HG03064 (cell line): ENCODE results near the gene NUDT4.
"Not testable (repeated sequence)": the region's sequence is repeated elsewhere in the genome, so short reads cannot be mapped to it uniquely, and the experiment has no call there.

Source experiments
- ATAC-seq: cut with Tn5 transposase; IDR thresholded peaks from one replicate; pipeline ENCODE4 v1.9.1; 2021; ENCODE audit warnings: low read depth; ENCODE audit not compliant: unreplicated experiment

Gene NUDT4

DNA sequence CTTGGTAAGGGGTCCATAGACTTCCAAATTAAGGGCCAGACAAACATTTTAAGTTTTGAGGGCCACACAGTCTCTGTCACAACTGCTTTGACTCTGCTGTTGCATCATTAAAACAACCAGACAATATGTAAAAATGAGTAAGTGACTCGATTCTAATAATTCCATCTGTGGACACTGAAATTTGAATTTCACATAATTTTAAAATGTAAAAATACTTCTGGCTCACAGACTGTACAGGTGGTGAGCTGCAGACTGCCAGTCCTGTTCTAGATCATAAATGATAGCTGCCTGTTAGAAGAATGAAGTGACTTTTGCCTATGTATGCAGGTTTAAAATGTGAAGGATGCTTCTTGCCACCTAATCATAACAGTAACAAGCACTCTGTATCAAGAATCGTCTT, 15.7 kb downstream of the NUDT4 start:
- ATAC-seq = no peak

DNA sequence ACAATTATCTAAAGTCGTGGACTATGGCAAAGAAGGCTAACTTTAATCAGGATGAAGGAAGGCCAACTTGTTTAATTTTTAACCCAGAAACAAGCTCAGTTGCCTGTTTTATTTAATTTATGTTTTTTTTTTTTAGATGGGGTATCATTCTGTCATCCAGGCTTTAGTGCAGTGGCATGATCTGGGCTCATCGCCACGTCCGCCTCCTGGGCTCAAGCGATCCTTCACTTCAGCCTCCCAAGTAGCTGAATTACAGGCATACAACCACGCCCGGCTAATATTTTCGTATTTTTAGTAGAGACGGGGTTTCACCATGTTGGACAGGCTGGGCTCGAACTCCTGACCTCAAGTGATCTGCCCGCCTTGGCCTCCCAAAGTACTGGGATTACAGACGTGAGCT, 19.7 kb downstream of the NUDT4 start:
- ATAC-seq = no peak

DNA sequence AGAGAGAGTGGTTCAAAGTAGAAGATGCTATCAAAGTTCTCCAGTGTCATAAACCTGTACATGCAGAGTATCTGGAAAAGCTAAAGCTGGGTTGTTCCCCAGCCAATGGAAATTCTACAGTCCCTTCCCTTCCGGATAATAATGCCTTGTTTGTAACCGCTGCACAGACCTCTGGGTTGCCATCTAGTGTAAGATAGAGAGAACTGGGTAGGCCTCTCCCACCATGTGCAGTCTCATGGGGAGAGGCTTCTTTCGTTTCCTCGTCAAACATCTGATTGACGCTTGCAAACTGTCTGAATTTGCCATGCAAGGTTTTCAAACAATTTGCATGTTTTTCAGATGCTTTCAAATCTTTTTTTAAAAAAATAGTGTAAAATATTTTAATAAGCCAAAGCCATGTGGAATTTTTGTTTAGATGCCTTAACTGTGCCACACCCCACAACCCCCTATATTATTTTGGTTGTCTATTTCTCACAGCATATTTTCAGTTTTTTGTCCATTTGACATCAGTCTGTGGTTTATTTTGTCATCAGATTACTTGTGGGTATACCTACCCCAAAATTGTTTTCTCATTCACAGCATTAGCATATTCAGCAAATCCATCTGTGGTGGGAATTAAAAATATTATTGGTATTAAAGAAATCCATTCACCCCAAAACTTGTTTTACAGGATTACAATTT, 21.6 kb downstream of the NUDT4 start:
- peak; percentile 66 for ATAC-seq

DNA sequence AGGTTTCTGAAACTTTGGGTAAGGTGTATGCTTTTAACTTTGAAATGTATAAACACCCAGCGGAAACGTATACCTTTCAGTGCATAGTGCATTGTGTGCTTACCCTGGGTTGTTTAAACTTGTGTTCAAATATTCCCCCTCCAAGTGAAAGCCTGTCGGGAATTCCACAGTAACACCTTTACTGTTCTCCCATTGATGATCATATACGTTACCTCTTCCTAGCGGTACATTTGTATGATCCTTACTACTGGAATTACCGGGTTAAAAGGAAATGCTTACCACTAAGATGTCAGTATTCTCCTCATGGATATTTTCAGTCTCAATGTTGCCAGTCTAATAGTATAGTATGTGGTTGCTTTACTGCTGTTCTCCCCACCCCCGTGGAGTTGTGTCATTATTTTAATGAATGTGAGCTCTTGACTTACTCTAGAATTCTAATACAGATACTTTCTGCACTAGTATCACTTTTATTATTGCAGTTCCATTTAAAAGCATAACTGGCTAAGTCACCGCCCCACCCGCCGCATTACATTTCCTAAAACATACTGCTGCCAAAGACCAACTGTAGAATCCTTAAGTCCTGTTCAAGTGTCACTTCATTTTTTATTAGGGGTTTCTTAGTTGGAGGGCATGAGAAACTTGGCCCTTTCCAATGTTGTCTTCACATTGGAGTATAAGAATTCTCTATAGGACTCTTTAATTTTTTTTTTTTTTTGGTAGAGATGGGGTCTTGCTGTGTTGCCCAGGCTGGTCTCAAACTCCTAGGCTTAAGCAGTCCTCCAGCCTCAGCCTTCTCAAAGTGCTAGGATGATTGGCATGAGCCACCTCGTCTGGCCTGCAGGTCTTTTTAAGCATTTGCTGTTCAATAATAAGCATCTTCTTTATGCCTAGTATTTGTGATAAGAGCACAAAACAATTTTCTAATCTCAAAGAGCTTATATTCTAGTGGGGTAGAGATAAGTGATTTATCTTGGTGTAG, 24.9 kb downstream of the NUDT4 start:
- no peak for ATAC-seq

DNA sequence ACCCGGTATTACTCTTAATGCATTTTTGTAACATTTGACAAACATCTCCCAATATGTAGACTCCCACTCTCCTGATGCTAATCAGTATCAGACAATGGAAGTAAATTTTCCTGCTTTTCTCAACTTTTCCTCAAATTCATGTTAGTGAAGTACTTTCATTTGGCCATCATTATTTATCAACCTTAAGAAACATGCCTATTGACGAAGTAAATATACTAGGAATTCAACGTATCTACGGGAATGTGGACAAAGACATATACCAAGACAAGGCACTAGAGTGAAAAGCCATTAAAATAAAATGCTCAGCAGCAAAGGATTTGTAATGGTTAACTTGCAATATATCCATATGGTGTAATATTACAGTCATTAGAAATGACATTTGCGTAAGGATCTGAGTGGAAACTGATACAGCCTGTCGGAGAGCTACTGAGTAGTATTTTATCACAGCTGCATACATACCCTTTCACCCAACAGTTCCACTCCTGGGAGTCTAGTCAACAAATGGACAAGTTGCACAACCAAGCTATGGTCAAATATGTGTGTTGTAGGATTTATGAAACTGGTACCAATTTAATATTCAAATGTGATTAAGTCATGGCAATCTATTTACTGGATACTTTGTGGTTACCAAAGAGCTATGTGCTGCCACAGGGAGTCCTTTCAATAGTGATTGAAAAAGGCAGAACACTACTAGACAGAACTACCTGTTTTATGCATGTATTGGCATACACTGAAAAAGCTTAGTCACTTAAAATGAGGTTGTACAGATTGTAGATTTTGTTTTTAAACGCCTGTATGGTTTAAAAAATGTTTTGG, 26.5 kb downstream of the NUDT4 start:
- no peak for ATAC-seq

DNA sequence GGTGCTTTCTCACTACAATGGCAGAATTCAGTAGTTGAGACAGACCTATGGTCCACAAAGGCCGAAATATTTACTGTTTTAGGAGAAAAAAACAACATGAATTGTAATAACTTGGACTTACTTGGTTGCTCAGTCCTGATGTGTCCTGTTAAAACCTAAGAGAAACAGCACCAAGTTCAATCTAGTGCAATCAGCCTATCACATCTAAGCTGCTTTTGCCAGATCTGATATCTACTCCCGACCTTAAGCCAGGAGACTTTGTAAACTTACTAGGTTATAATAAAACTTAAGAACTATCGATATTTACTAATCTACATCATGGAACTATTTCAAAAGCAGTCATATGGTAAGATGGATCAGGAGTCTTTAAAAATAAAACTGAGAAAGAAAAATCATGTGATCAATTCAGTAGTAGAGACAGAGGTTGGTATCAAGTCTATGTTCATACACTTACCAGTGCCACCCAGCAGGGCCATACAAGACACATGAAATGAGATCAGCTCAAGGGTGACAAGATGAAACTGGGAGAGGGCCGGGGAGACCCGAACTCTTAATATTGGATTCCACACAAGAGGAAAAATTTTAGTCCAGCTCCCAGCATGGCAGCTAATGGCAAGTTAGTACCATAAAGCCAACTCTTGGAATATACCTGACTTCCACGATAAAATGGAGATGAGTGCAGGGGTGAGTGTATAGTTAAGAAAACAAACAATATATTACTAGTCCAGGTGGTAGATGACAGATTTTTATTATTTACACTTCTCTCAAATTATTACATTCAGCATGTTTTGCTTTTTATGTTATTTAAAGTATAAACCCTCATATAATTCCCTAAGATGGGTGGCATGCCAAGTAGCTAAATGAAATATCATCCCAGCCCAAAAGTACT, 27.5 kb downstream of the NUDT4 start:
- no peak for ATAC-seq

DNA sequence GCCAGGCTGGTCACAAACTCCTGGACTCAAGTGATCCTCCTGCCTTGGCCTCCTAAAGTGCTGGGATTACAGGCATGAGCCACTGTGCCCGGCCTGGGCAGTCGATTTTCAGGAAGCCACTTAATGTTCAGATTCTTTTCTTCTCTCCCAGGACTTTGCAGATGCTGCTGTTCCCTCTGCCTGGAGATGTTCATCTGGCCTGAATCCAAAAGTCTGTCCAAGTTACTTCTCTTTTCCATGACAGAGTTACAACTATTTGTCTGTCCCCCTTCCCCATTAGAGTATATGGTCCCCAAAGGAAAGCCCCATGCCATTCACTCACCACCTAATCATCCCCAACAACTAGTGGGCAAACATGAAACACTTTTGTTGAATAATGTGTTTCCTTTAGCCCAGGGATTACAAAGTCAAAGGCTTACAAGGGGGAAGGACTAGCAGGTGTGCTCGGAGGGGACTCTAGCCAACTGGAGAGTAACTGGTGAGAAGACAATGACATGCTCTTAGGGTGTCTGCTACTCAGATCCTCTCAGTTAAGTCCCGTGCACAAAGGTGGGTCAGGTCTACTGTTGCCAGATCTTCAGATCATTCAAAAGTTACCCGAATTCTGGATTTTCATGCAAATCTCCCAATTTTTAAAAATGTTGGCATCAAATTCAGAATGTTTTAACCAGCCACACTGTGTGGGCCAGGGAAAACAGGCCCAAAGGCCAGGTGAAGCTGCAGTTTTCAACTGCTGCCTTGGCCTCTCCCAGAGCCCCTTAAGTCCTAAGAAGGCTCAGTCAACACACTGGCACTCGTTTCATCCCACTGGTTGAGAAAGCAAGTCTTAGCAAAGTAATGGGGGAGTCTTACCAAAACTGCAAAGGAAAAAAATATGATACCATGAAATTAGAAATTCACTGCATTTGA, 29.6 kb downstream of the NUDT4 start:
- no peak for ATAC-seq

DNA sequence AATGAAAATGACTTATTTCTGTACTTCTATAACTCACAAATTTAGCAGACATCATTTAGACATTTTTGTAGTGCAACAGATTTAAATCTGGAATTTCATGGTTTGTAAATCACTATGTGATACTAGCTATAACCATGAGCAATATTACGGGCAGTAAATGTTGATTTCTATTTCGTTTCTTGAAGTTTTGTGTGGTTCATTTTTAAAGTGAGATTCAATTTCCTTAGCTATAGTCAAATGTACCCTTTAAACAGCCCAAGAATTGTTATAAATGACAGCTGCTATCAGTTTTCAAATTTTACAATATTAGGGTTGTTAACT, 30.2 kb downstream of the NUDT4 start:
- ATAC-seq = no peak

DNA sequence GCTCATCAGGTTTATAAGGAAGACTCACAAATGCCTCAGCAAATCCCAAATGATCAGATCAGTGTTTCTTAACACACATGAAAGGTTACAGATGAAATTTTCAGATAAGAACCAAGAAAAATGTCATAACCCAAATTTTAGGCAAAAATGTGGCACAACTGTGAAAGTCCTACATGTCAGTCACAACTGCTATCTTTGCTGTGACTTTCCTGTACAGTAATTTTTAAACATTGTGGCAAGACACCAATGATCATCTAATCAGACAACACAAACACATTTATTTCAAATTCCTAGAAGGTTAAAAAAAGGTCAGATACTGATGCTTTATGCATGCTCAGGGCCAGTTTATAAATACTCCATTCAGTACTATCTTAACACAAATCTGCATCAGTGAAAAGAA, 31.1 kb downstream of the NUDT4 start:
- no peak for ATAC-seq

DNA sequence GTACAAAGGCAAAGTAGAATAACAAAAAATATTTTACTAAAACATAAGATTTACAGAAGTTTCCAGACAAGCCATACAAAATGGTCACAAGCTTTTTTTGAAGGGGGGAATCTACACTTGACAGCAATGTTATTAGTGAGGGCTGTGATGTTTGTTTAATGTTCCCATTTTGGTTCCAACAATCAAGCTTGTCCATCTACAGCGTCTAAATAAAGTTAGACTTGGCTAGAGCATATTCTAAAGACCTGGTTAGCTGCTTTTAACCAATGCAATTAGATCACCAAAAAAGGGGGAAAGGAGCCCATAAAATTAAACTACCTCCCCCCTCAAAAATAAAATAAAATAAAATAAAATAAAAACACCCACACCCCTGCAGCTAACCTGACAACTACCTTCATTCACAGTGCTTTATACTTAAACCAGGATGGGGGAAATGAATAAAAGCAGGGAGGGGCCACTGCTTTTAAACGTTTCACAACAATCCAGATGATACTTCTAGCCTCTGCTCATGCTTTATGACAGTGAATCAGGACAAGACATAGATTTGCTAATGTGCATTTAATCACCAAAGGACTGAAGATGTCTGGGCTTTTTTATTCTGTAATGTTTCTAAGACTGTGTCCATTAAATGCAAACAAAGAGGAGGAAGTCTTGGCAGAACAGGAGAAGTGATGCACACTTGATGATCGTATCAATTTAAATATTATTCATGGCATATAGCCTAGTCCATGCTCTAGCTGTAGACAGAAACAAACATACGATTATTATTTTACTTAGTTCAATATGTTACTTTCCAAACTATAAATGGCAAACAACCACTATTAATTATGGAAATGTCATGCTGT, 31.8 kb downstream of the NUDT4 start:
- not testable (repeated sequence) for ATAC-seq

DNA sequence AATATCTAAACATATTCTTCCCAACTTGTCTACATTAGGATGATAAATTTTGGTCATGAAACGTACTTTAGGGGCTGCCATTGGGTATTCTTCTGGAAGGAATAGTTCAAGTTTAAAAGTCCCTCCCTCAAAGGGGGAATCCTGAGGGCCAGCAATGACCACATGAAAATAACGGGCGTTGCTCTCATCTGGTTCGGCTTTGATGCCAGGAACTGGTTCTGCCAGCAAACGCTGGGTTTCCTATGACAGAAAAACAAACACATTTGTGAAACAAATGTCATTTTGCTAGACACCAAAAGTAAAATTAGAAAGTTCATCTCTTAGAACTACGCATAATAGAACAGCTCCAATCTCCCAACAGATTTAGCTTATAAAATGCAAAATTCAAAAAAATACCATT, 33.3 kb downstream of the NUDT4 start:
- ATAC-seq = not testable (repeated sequence)

DNA sequence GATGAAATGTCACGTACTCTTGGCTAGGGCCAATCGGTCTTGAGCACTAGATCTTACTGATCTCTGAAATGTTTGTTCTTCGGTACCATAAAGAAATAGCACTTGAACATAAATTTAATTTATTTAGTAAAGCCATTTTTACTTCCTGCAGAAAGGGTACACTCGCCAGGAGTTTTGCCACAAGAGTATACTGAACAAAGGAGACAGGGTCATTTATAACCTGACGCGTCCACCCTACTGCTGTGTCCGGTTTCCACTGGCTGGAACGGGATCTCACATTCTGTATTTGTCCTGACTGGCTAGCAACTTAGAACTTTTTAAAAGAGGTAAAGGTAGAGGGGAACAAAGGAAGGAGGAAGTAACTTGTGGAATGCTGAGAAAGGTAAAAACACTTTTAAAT, 34.7 kb downstream of the NUDT4 start:
- ATAC-seq = not testable (repeated sequence)

DNA sequence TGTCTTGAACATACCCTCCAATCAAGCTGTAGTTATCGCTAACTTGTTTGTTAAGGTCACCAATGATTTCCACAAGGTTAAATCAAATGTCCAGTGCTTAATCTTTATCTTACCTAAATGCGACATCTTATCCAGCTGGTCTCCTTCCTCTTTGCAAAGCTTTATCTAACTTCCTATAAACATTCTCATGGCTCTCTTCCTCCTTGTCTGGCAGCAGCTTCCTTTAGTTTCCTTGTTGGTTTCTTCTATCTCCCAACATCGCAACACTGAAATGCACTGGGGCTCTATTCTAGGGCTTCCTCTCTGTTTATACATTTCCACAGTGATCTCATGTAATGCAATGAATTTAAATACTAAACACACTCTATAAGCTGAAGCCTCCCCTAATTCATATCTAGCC, 35.3 kb downstream of the NUDT4 start:
- no peak for ATAC-seq

DNA sequence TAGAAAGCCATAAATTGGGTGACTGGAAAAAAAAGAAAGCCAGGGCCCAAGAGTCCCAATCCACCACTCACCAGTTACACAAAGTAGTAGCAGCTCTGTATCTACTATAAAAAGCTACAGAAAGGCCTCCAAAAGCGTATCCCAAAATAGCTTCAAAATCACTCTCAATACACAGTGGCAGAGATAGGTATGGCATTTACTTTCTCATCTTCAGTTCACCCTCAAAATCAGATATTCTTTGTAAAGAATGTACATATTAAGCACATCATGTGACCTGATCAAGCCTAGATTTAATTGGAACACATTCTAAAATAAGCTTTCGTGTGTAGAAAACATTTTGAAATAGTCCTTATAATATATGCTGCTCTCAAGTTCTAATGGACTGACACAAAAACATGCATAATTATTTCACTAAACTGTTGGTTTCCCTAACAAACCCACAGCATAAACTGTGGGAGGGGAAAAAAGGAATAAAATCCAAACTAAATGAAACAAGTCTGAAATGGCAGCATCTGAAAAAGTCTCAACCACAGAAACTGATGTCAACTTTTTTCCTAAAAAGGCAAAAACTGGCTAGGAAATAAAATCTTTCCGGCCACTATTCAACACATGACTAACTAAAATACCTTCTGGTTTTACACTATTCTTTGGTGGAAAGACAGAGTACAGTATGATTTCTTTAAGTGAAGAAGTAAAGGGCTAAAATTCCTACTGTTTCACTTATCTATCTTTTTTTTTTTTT, 38.2 kb downstream of the NUDT4 start:
- no peak for ATAC-seq

DNA sequence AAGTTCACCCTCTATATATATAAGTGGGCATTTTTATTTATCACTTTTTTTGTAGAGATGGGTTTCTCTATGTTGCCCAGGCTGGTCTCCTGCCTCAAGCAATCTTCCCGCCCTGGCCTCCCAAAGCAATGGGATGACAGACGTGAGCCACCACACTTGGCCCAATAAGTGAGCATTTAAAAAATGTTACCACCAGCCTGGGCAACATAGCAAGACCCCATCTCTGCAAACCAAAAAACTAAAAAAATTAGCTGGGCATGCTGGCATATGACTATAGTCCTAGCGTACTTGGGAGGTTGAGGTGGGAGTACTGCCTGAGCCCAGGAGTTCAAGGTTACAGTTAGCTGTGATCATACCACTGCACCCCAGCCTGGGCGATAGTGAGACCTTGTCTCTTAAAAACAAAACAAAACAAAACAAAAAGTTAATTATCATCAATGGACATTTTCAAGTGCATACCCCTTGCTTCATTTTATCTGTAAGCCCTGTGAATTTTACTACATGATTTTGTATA, 40.3 kb downstream of the NUDT4 start:
- no peak for ATAC-seq

DNA sequence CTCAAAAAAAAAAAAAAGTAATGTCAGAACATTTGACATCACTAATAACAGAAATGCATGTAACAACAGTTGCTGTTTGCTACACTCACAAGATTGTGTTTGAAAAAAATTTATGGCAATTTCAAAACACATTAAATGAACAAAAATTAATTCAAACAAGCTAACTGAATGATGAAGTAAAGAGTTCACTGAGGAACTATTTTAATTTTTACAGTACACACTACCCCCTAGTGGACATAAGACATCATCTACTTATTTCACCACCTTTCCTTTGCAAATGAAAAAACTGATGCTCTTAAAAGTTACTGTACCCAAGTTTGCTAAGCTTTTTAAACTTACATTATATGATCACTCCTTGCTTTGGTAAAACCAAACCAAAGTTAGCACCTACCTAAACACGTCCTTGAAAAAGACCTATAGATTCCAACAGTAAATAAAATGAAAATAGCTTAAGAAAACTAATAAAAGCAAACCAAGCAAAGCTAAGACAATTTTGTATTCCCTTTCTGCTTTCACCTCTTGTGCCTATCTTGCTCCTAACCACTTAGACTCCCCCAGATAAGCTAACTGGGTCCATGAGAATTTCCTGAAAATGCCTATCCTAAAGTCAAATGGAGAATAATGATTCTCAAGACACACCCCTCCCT, 41.8 kb downstream of the NUDT4 start:
- ATAC-seq = no peak

DNA sequence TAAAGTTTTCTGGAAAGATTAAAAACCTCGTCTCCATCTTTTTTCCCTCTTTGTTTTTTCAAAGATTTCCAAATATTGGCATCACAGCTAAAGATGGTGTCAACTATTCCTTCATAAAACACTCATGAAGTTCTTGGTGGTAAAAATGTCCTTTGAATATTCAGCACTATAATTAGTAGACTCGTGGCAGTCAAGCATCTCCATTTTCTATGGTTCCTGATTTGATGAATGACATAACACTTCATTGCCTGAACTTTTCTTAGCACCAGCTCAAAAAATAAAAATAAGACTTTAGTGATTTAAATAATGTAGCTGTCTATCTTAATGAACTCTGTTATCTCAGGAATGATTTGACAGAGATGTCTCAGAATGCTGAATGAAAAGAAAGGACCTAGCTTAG, 44.3 kb downstream of the NUDT4 start:
- no peak for ATAC-seq
